ENCODE results near the gene LCE4A. TPM values are rescaled to one million over a fixed set of nuclear protein-coding genes. Genes with fewer than 3 reads are reported as not detected.
"Not testable (repeated sequence)": the region's sequence is repeated elsewhere in the genome, so short reads cannot be mapped to it uniquely, and the experiment has no call there.

The LCE4A gene, protein sequence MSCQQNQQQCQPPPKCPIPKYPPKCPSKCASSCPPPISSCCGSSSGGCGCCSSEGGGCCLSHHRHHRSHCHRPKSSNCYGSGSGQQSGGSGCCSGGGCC
- total RNA-seq (2014; rRNA removed; shearing (Covaris generic)), result not detected in 2 replicates
- not detected in 2 replicates for polyA plus RNA-seq (2015; cell fraction: cytosol; rRNA removed)
- polyA plus RNA-seq (2015; cell fraction: nucleus; rRNA removed), result not detected in 2 replicates

DNA sequence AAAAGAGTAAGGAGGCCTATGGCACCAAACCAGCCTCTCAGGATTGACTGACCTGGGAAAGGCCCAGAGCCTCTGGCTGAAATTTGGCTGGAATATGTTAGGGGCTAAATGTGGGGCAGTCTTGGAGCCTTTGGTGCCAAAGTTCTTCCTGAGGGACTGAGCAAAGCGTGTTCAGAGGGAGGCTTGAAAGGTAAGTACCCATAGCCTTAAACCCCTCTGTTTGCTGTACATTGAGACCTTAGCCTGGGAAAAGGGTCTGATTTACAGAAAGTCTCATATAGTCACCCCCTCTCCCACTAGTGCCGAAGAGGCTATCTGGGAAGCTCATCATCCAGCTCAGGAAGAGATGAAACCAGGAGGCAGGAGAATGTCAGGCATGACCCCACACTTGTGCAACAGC, at the start of gene LCE4A:
TSS of gene LCE4A (plus strand) at position 301 of the 400 bp plus-strand sequence. CDS start 916 bp downstream, outside the sequence.
- no peak for DNase-seq (ENCODE audit: low read depth)

DNA sequence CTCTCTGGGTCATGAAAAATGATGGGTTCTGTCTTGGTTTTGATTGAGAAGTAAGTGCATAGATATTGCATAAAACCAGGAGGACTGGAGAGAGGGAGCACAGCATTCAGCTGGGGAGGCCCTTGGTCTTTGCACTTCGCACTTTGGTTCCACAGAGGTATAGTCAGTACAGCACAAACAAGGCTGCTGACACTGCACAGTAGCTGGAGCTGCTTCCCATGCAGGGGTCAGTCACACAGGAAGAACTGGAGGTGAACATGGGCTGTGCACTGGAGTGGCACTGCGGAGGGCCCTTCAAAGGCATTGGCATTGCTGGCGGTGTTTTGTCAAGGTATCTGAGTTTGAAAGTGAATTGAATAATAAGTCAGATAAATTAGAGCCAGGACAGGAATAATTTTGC, 49.3 kb upstream of the LCE4A start:
- DNase-seq (ENCODE audit: low read depth), result no peak

DNA sequence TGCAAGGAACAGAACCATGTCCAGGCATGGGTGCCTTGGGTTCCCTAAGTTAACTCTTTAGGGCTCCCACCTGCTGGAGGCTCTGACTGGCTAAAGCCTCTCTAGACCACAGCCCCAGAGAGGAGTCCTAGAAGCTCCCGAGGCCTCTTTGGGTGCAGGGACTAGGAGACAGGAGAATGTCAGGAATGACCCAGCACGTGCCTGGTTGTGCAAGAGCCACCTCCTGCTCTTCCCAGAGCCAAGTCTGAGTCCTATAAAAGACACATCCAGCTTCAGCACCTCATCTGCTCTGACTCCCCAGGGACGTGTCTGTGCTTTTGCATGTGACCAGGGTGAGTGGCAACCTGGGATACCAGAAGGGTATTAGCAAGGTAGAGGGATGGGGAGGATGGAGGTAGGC, 44.9 kb upstream of the LCE4A start, which contains the start of gene LCE2D:
TSS of gene LCE2D (plus strand) at position 283 of the 400 bp plus-strand sequence. CDS start 726 bp downstream, outside the sequence.
- DNase-seq (ENCODE audit: low read depth), result no peak

DNA sequence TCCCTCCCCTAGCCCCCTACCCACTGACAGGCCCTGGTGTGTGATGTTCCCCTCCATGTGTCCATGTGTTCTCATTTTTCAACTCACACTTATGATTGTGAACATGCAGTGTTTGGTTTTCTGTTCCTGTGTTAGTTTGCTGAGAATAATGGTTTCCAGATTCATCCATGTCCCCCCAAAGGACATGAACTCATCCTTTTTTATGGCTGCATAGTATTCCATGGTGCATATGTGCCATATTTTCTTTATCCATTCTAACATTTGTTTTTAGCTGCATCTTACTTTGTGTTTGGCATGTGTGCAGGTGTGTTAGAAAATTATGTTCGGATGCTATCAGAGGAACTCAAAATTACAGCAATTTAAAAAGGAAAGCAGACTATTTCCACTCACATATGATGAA, 41.8 kb upstream of the LCE4A start:
- not testable (repeated sequence) for DNase-seq (ENCODE audit: low read depth)

DNA sequence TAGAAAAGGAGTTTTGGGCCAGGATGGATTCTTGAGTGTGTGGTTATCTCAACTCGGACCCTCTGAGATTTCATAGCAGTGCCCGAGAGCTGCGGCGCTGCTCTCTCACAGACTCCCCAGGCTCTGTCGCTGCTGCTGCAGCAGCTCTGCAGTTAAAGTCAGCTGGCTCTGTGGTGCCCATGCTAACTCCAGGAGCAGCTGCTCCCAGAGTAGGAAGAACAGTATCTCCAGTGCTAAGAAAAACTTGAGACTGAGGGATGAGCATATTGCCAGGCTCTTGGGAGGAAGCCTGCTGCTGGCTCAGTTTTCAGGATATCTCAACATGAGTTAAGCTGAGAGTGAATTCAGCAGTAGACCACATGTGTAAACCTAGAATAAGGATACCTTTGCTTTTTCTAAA, 40.3 kb upstream of the LCE4A start:
- no peak for DNase-seq (ENCODE audit: low read depth)

DNA sequence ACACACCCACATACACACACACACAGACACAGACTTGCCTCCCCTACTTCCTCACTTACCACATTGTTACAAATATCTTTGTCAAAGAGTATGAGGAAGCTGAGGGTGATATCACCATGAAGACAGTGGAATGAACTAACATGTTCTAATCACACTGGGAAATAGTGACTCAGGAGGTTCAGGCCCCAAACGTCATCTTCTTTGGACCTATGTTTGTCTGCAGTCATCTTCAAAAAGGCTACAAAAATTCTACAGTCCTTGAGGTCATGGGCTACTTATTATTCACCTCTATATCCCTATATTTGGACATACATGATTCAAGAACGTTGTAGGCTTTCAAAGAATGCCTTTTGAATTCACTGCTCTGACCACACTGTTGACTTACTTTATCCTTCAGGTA, 34.9 kb upstream of the LCE4A start:
- DNase-seq (ENCODE audit: low read depth), result peak; percentile 9

DNA sequence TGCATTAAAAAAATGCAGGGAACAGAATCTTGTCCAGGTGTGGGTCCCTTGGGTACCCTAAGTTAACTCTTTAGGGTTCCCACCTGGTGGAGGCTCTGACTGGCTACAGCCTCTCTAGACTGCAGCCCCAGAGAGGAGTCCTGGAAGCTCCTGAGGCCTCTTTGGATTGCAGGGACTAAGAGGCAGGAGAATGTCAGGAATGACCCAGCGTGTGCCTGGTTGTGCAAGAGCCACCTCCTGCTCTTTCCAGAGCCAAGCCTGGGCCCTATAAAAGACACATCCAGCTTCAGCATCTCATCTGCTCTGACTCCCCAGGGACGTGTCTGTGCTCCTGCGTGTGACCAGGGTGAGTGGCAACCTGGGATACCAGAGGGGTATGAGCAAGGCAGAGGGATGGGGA, 33.0 kb upstream of the LCE4A start, which contains the start of gene LCE2C:
TSS of gene LCE2C (plus strand) at position 297 of the 400 bp plus-strand sequence. CDS start 737 bp downstream, outside the sequence.
- DNase-seq (ENCODE audit: low read depth), result not testable (repeated sequence)

DNA sequence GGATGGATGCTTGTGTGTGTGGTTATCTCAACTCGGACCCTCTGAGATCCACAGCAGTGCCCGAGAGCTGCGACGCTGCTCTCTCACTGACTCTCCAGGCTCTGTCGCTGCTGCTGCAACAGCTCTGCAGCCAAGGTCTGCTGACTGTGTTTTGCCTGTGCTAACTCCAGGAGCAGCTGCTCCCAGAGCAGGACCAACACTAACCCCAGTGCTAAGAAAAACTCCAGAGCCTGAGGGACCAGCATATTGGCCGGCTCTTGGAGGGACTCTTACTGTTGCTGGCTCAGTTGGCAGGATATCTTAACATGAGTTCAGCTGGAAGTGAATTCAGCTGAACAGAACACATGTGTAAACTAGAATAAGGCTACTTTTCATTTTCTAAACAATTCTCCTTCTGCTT, 28.5 kb upstream of the LCE4A start:
- no peak for DNase-seq (ENCODE audit: low read depth)

DNA sequence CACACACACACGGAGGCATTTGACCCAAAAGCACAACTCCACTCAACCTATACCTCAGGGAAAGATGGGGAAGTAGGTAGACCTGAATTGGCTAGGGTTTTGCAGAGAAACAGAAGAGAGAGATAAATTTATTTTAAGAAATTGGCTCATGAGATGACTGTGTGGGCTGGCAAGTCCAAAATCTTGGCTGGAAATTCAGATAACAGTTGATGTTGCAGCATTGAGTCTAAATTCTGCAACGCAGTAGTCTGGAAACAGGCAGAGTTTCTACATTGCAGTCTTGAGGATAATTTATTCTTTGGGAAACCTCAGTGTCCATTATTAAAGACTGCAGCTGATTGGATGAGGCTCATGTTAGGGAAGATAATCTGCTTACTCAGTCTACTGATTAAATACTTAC, 26.3 kb upstream of the LCE4A start:
- no peak for DNase-seq (ENCODE audit: low read depth)

DNA sequence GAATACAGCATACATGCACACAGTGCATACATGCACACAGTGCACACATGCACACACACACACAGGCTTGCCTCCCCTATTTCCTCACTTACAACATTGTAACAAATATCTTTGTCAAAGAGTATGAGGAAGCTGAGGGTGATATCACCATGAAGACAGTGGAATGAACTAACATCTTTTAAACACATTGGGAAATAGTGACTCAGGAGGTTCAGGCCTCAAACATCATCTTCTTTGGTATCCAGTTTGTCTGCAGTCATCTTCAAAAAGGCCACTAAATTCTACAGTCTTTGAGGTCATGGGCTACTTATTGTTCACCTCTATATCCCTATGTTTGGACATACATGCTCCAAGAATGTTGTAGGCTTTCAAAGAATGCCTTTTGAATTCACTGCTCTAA, 24.1 kb upstream of the LCE4A start:
- no peak for DNase-seq (ENCODE audit: low read depth)

DNA sequence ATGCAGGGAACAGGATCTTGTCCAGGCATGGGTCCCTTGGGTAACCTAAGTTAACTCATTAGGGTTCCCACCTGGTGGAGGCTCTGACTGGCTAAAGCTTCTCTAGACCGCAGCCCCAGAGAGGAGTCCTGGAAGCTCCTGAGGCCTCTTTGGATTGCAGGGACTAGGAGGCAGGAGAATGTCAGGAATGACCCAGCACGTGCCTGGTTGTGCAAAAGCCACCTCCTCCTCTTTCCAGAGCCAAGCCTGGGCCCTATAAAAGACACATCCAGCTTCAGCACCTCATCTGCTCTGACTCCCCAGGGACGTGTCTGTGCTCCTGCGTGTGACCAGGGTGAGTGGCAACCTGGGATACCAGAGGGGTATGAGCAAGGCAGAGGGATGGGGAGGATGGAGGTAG, 22.1 kb upstream of the LCE4A start, which contains the start of gene LCE2B:
TSS of gene LCE2B (plus strand) at position 301 of the 400 bp plus-strand sequence. CDS start 721 bp downstream, outside the sequence.
- DNase-seq (ENCODE audit: low read depth), result not testable (repeated sequence)

DNA sequence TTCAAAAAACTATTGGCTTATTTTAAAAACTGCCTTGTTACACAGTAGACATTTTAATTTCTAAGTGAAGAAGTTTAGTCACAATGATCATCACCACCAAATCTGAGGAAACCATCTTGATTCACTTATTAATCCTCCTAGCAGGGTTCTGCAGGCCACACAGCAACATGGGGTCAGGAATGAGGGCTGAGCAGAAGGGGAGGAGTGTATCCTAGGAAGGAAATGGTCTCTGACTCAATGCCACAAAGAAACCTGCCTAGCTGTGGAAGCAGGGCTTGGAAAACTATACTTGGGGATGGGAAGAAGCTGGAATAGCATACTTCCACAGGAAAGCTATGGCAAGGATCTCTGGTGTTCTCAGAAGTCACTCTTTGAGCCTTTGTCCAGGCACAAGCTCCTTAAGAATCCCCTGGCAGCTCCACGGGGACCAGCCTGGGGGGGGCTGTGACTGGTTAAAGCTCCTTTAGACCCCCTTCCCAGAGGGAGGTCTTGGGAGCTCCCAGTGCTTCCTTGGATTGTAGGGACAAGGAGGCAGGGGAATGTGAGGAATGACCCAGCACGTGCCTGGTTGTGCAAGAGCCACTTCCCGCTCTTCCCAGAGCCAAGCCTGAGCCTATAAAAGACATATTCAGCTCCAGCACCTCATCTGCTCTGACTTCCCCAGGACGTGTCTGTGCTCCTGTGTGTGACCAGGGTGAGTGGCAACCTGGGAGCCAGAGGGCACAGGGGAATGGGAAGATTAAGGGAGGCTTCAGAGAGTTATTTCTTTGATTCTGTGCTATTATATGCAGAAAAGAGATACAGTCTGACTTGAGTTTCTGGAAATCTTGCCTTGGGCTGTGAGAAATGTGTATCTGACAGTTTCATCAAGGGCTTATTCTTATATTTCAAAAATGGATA, 10.0 kb upstream of the LCE4A start, which contains the start of gene LCE2A:
TSS of gene LCE2A (plus strand) at position 645 of the 900 bp plus-strand sequence. CDS start 557 bp downstream, outside the sequence.
- DNase-seq (ENCODE audit: low read depth), result peak; percentile 72

DNA sequence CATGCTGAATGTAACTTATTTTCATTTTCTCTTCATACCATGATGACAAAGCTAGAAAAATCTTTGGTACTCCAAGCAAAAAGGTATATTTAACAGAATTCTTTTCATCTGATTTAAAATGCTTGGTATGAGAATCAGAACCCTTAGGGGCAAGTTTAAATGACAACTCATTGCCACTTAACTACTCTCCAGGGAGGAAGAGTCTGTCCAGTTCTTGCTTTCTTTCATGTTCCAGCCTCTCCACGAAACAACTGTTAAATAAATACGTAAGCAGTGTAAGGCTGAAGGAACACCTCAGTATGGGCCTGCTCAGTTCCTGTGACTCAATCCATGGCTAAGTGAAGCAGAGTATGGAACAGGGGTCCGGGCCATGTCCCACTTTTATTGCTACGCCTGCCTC, 8.2 kb upstream of the LCE4A start:
- DNase-seq (ENCODE audit: low read depth), result no peak

DNA sequence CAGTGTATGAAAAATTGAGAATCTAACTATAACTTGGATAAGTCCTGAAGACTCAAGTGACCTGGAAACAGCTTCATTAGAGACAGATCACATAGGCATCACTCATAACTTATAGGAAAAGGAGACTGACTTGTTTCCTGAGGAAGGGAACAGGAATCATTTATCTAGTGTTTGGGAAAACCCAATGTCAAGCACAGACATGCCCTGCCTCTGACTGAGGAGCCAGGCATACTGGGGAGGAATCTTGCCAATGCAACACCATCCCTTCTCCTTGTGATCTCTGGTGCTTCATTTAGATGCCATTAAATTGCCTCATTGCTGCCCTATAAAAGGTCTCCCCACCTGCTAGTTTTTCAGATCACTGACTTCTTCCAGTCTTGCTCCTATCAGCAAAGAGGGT, 10.3 kb downstream of the LCE4A start:
- no peak for DNase-seq (ENCODE audit: low read depth)

DNA sequence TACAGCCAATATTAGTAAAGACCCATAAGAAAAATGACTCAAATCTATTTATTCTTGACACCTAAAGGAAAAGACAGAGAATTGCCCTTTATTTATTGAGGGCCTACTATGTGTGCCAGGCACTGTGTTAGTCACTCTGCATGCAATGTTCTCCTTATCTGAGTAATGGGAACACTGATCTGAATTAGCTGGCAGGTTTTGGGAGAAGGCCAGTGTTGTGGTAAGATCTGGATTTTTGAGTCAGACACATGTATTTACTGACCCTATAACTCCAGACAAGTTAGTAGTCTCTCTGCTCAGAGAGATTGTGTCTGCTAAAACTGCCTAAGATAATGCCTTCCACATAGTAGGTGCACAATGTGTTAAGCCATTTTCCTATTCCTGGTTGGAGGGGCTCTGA, 17.3 kb downstream of the LCE4A start:
- peak; percentile 29 for DNase-seq (ENCODE audit: low read depth)

DNA sequence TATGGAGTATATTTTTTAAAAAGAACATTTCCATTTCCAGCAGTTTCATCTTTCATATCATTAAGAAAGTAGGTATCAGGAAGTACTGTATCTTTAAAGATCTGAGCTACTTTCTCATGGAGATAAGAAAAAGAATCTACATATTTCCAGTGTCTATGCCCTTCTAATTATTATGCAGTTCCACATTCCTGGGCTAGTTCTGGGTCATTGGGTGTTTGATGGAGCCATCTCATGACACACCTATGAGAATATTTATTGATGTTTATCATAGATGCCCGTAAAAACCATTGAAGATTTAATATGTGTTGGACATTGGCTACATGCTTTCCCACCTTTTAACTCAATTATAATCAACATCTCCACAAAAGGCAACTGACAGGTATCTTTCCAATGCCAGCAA, 21.0 kb downstream of the LCE4A start:
- no peak for DNase-seq (ENCODE audit: low read depth)

DNA sequence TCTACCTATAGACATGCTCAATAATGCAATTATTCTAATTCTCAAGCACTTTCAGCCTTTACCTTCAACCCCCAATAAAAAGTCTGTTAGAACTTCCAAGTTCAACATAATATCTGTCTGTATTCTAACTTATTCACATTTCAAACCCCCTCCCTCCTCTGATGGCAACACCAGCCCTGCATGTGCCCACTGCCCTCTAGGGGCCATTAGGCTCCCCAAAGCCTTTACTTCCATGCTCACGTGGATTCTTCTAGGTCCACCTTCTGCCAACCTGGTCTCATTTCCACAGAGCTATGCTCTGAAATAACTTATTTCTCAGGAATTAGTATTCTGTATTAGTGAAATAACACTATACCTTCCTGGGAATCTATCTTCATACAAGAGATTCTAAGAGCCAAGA, 27.7 kb downstream of the LCE4A start:
- peak; percentile 7 for DNase-seq (ENCODE audit: low read depth)

DNA sequence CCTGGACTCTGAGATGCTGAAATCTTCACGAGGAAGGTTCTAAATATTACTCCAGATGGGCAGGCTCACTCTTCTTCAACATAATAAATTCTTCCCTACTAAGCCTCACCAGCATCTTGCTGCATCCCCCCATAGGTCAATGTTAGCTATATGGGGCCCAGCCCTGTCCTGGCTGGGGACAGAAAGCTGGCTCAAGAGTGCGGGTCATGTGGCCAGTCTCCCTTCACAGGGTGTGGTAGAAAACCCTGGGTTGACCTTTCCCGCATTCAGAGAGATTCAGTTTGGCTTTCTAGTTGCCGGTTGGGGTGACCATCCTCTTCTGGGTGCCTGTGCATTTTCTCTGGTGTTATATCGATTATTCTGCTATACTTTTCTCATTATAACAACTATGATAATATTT, 30.0 kb downstream of the LCE4A start:
- no peak for DNase-seq (ENCODE audit: low read depth)

DNA sequence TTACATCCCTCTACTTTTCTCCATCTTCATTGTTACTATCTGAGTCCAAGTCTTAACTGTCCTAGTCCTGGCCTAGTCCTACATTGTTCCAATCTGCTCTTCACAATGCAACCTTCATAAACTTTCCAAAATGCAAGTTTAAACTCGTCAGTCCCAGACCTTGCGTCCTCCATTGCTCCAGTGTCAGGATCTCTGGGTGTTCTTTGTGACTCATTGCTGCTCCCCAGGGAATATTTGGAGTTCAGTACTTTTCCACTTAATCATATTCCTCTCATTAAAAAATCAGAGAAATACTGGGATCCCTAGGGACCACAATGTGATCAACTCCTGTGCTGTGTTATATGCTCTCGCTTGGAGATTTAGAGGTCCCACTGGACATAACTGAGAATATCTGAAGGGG, 31.9 kb downstream of the LCE4A start:
- no peak for DNase-seq (ENCODE audit: low read depth)

DNA sequence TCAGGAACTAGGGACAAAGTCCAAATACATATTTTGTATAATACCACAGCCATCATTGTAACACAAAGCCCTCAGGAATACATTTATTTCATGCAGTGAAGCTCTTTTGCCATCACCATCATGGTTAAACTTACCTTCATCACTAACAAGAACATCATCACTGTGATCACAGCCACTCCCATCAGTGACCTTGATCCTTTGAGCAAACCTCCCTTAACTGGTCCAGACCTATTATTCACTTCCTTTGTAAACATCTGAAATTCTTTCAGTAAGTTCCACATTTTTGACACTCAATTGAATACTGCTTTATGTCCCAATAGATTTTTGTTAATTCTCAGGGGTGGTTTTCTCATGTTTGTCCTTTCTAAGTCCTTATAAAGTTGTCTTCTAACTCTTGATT, 33.7 kb downstream of the LCE4A start:
- peak; percentile 7 for DNase-seq (ENCODE audit: low read depth)

DNA sequence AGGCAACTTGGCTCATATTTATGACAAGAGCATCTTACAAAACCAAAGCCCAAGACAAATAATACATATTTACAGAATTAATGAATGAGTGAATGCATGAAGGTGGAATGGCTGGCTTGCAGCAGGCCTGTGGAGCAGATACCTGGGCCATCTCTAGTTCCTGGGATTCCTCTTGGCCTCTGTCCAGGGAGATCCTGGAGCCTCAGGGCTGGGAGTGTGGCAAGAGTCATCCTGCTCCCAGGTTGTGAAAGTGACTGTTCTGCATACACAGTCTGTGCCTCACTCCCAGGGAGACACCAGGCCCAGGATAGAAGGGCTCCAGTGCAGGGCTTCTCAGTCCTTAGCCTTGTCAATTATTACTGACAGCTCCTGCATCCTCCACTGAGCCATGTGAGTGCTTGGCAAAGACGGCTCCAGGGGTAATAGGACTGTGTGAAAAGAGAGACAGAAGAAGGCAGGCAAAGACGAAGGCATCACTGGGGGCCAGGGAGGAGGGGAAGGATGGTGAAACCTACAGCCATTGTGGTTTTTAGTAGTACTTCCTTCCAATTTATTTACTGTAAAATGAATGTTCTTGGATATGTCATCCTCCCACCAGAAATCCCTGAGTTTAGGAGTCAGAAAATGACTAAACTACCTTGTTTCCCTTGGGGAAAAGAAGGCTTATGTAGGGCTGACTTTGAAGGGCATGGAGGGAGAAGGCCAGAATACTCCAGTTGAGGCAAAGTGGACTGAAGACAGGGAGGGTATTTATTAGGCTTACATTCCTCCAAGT, 35.6 kb downstream of the LCE4A start:
- DNase-seq (ENCODE audit: low read depth), result peak; percentile 17
